ENCODE measurements around the gene WNT1.

WNT1 gene

DNA sequence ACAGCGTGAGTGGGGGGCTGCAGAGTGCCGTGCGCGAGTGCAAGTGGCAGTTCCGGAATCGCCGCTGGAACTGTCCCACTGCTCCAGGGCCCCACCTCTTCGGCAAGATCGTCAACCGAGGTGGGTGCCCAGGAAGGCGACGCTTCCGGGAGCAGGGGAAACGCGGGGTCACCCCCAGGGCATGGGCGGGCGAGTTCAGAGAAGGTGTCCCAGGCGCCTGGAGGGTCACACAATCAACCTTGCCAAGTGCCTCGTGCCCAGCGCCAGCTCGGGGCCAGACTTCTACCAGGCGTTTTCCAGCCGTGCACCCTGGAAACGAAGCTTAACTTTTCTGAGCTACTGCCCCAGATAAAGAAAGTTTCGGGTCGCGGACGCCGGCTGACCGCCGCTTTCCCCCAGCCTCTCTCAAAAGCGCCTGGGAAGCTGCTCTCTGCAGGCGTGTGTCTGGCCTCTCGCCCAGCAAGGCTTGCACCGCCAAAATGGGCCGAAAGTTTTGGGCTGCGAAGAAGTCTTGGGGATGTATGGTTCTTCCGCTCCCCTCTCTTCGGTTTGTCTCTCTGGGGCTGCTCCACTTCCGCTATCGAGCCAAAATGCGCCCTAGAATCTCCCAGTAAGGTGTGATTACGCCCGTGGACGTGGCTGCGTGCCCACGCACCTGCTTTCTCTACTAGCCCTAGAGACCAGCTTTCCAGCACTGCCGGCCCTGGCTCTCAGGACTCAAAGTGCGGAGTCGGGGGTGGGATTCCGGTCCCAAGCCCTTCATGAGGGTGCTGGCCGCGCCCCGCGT lies 1.7 kb downstream of the WNT1 start:
- Histone ChIP-seq H3K79me2 (ENCODE audit: control insufficient read depth, low read length) (no peaks in the 10 kb centered on the region), H3K9me2 (replicated peaks; ENCODE audit: control insufficient read depth, low read length) (no peaks in the 10 kb centered on the region), H3K4me1 (ENCODE audit: control insufficient read depth, low read length) (peaks cover 41% of the 10 kb centered on the region), H3K4me2 (ENCODE audit: low read length) (peak overlapping the region; percentile 65), H3K4me3 (ENCODE audit: low read length) (peak overlapping the region; percentile 58), H3K27ac (ENCODE audit: low read depth, low read length) (no peak overlapping the region), H3K36me3 (ENCODE audit: control insufficient read depth, low read length) (no peaks in the 10 kb centered on the region), H3F3A (ENCODE audit: control insufficient read depth, insufficient read depth) (no peaks in the 10 kb centered on the region), H4K20me1 (ENCODE audit: control insufficient read depth, insufficient read depth, low read depth, low read length) (no peaks in the 10 kb centered on the region), H3K9me3 (ENCODE audit: control insufficient read depth, insufficient read depth, low read length) (no peaks in the 10 kb centered on the region), H3K27me3 (ENCODE audit: control insufficient read depth, low read length) (peaks cover 78% of the 10 kb centered on the region)
- TF ChIP-seq, protein P1, sequence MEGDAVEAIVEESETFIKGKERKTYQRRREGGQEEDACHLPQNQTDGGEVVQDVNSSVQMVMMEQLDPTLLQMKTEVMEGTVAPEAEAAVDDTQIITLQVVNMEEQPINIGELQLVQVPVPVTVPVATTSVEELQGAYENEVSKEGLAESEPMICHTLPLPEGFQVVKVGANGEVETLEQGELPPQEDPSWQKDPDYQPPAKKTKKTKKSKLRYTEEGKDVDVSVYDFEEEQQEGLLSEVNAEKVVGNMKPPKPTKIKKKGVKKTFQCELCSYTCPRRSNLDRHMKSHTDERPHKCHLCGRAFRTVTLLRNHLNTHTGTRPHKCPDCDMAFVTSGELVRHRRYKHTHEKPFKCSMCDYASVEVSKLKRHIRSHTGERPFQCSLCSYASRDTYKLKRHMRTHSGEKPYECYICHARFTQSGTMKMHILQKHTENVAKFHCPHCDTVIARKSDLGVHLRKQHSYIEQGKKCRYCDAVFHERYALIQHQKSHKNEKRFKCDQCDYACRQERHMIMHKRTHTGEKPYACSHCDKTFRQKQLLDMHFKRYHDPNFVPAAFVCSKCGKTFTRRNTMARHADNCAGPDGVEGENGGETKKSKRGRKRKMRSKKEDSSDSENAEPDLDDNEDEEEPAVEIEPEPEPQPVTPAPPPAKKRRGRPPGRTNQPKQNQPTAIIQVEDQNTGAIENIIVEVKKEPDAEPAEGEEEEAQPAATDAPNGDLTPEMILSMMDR (IDR thresholded peaks at IDR 0.05; ENCODE audit: low read depth, low read length, poor library complexity, severe bottlenecking) = no peak
- TF ChIP-seq EZH2phosphoT487 (IDR thresholded peaks at IDR 0.05; ENCODE audit: borderline replicate concordance, low read length) = peak; percentile 62; the same call in 1 of the 2 replicates

DNA sequence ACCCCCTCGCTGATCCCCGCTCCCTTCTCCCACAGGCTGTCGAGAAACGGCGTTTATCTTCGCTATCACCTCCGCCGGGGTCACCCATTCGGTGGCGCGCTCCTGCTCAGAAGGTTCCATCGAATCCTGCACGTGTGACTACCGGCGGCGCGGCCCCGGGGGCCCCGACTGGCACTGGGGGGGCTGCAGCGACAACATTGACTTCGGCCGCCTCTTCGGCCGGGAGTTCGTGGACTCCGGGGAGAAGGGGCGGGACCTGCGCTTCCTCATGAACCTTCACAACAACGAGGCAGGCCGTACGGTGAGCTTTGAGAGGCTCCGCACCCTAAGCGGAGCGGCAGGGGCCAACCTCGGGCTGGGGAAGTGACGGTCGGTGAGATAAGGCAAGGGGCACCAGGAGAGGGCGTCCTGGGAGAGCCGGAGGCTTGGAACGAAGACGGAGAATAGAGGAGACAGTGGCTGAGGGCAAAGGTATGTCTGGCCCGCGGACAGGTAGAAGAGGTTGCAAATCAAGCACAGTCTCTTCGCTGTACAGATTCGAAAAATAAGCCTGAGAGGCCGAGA lies 2.3 kb downstream of the WNT1 start:
- no peak overlapping the region for H3K27ac ChIP-seq (ENCODE audit: low read depth, low read length)
- H3K4me2 ChIP-seq (ENCODE audit: low read length) = peak overlapping the region; percentile 65
- H3K4me1 ChIP-seq (ENCODE audit: control insufficient read depth, low read length) = peaks cover 41% of the 10 kb centered on the region
- no peak; the same call in 1 of the 2 replicates for TF ChIP-seq EZH2phosphoT487 (IDR thresholded peaks at IDR 0.05; ENCODE audit: borderline replicate concordance, low read length)
- TF ChIP-seq, protein P1 (IDR thresholded peaks at IDR 0.05; ENCODE audit: low read depth, low read length, poor library complexity, severe bottlenecking) = peak; percentile 34
- H3K79me2 ChIP-seq (ENCODE audit: control insufficient read depth, low read length) = no peaks in the 10 kb centered on the region
- no peaks in the 10 kb centered on the region for H4K20me1 ChIP-seq (ENCODE audit: control insufficient read depth, insufficient read depth, low read depth, low read length)
- H3K36me3 ChIP-seq (ENCODE audit: control insufficient read depth, low read length) = no peaks in the 10 kb centered on the region
- peak overlapping the region; percentile 58 for H3K4me3 ChIP-seq (ENCODE audit: low read length)
- H3K9me3 ChIP-seq (ENCODE audit: control insufficient read depth, insufficient read depth, low read length) = no peaks in the 10 kb centered on the region
- no peaks in the 10 kb centered on the region for H3K9me2 ChIP-seq (replicated peaks; ENCODE audit: control insufficient read depth, low read length)
- no peaks in the 10 kb centered on the region for H3F3A ChIP-seq (ENCODE audit: control insufficient read depth, insufficient read depth)
- H3K27me3 ChIP-seq (ENCODE audit: control insufficient read depth, low read length) = peaks cover 85% of the 10 kb centered on the region

DNA sequence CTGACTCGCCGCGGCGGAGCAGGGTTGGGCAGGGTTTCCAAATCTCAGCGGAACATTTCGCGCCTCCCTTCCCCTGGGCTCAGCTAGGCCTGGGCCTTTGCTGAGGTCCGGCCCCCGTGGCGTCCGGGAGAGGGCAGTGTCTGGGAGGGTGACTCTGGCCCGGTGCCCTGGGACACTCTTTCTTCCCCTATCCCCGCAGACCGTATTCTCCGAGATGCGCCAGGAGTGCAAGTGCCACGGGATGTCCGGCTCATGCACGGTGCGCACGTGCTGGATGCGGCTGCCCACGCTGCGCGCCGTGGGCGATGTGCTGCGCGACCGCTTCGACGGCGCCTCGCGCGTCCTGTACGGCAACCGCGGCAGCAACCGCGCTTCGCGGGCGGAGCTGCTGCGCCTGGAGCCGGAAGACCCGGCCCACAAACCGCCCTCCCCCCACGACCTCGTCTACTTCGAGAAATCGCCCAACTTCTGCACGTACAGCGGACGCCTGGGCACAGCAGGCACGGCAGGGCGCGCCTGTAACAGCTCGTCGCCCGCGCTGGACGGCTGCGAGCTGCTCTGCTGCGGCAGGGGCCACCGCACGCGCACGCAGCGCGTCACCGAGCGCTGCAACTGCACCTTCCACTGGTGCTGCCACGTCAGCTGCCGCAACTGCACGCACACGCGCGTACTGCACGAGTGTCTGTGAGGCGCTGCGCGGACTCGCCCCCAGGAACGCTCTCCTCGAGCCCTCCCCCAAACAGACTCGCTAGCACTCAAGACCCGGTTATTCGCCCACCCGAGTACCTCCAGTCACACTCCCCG lies 3.0 kb downstream of the WNT1 start:
- Histone ChIP-seq H3K4me1 (ENCODE audit: control insufficient read depth, low read length) (peaks cover 41% of the 10 kb centered on the region), H3K9me3 (ENCODE audit: control insufficient read depth, insufficient read depth, low read length) (no peaks in the 10 kb centered on the region), H3F3A (ENCODE audit: control insufficient read depth, insufficient read depth) (no peaks in the 10 kb centered on the region), H3K36me3 (ENCODE audit: control insufficient read depth, low read length) (no peaks in the 10 kb centered on the region), H3K4me2 (ENCODE audit: low read length) (peak overlapping the region; percentile 65), H3K79me2 (ENCODE audit: control insufficient read depth, low read length) (no peaks in the 10 kb centered on the region), H3K9me2 (replicated peaks; ENCODE audit: control insufficient read depth, low read length) (no peaks in the 10 kb centered on the region), H3K27me3 (ENCODE audit: control insufficient read depth, low read length) (peaks cover 91% of the 10 kb centered on the region), H3K4me3 (ENCODE audit: low read length) (peak overlapping the region; percentile 58), H4K20me1 (ENCODE audit: control insufficient read depth, insufficient read depth, low read depth, low read length) (no peaks in the 10 kb centered on the region), H3K27ac (ENCODE audit: low read depth, low read length) (no peak overlapping the region)
- TF ChIP-seq, protein P1 (IDR thresholded peaks at IDR 0.05; ENCODE audit: low read depth, low read length, poor library complexity, severe bottlenecking) = no peak
- no peak for TF ChIP-seq EZH2phosphoT487 (IDR thresholded peaks at IDR 0.05; ENCODE audit: borderline replicate concordance, low read length)

Measured in DOHH2 (cell line).